Superior temporal gyrus (tissue), 1 donor: ENCODE measurements around the gene JAG2.

Source experiments
- DNase-seq: peaks from one replicate; pipeline ENCODE4 v3.0.0-alpha.2; 2016; ENCODE audit errors: extremely low spot score

The JAG2 gene

DNA sequence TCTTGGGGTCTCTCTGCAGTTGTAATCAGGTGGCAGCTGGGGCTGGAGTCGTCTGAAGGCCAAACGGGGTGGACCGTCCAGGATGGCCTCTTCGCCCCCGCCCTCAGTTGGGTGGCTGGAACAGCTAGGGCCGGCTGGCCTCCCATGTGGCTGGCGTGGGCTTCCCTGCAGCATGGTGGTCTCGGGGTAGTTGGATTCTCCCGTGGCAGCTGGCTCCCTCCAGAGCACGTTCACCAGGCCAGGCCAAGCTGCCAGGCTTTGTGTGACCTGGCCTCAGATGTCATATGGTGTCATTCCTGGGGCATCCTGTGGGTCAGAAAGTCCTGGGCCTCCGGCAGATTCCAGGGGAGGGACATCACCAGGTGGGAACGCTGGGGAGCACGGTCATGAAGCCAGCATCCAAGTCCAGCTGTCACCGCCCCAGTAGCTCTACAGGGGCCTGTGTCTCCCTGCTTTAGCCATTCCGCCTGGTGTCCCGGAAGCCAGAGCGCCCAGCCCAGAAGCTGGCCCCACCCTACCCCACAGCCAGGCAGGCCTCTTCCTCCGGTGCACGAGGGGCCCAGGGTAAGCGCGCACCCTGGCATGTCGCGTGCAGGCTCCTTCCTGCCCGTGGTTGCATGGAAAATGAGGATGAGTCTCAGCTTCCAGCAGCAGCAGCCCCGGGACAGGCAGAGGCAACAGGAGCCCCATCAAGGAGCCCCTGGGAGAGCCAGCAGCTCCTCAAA, 13.9 kb upstream of the JAG2 start:
- no peak for DNase-seq

DNA sequence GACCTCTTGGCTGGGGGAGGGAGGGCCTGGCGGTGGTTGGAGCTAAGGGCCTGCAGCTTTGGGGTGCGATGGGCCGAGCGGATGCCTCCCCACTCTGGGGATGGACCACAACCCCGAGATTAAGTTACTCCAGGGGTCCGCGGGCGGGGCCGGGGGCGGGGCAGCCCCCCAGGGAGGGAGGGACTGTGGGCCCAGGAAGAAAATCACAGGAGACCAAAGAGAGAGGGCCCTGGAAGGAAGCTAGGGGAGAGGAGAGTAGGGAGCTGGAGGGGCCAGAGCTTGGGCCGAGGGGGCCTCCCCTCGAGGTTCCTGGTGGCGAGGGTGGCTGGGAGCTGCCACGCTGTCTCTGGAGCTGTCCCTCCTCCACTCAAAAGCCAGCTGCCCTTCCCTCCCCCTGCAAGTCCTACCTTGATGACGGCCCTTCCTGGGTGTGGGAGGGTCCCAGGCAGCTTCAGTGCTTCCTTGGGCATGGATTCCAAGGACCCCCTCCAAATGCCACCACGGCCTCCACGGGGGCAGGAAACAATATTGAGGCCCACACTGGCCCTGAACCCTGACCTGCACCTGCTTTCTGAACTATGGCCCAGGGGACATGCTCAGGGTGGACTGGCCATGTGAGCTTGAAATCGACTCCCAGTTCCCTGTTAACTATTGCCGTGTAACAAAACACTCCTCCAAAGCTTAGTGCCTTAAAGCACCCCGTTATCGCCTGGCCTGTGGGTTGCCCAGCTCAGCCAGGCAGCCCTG, 13.1 kb upstream of the JAG2 start:
- DNase-seq, result no peak

DNA sequence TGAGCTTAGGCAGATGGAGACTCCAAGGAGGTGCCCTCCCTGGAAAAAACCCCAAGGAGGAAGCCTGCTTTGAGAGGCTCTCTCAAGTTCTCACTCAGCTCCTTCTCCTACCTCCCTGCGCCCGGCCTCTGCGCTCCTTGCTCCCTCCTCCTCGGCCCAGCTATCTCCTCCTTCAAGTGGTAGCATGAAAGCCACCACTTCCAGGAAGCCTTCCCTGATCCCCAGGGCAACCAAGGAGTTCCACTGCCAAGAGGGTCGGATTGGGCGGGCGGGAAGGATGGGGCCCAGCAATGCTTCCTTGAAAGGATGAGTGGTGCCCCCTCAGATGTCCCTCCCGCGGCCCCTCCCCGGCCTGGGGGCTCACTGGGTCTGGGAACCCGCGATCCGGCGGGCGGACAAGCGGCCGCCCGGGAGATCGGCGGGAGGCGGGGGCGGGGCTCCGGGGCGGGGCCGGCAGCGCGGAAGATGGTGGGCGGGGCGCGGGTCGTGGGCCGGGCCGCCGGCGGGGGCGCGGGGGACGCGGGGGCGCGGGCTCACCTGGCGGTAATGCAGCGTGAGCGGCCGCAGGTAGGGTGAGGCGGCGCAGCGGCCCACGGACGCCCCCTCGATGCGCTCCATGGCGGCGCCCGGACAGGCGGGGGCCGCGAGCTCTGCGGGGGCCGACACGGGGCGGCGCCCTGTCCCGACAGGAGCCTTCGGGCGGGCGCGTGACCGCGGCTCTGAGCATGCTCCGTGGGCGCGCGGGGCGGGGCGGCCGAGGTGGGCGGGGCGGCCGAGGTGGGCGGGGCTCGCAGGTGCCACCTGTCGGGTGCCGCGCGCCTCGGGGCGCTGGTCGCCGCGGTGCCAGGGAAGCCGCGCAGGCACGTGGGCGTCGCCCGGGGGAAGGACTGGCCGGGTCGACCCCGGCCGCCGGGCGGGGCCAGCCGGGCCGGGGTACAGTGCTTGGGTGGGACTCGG, 12.3 kb upstream of the JAG2 start, which contains the start of gene NUDT14:
NUDT14 (minus strand) TSS at position 721 of the 957 bp plus-strand sequence; CDS start at position 618, 103 bp downstream.
- DNase-seq, result no peak

DNA sequence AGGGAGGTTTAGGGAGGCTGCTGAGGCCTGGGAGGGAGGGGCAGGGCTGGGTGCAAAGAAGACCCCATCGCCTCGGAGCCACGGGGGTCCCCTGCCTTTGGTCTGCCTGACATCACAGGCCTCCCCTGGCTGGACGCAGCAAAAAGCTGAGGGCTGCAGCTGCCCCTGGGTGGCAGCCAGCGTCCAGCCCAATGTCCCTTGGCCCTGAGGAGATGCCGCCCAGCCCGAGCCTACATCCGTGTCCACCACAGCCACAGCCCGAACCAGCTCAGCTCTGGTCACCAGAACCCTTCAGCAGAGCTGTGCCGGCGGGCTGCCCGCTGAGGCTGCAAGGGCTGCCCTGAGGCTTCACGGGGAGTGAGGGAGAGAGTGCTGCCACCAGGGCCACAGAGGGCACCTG, 10.6 kb upstream of the JAG2 start:
- DNase-seq, result no peak

DNA sequence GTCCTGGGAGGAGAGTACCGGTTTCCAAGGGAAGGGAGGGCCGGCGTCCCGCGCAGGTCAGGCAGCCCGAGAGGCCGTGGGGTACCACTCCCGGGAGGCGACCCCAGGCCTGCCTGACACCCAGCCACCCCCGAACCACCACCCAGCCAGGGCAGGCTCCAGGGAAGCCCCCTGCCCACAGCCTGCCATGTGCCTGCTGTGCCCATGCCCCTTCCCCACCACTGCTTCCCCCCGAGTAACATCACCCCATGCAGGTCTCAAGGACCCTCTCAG, 10.2 kb upstream of the JAG2 start:
- no peak for DNase-seq

DNA sequence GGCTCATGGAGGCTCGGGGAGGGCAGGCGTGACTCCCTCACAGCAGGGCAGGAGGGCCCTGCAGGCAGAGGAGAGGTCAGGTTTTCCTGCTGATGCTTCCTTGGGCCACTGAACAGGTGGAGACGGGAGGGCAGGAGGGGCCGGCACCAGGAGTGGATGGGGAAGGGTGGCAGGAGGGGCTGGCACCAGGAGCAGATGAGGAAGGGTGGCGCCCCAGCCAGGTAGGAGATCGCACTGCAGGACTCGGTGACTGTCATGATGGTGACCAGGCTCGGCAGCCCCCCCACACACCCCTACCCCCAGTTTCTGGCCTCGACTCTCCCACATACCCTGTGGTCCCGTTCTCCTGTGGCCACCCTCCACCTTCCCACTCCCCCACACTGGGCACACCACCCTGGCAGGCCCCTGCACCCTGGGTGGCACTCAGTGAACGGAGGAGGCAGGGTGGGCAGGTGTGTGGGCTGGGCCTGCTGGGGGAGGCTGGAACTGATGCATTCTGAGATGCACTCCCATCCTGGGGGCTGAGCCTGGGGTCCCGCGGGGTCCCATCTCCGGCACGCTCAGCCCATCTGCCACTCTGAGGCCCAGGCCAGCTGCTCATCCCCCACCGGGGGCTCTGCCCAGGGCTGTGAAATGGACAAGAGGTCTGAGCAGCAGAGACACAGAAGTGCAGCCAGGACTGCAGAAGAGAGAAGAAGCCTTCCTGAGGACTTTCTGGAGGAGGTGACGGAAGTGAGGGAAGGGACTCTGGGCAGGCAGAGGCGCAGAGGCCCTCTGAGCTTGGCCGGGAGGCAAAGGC, 9.7 kb upstream of the JAG2 start:
- no peak for DNase-seq

DNA sequence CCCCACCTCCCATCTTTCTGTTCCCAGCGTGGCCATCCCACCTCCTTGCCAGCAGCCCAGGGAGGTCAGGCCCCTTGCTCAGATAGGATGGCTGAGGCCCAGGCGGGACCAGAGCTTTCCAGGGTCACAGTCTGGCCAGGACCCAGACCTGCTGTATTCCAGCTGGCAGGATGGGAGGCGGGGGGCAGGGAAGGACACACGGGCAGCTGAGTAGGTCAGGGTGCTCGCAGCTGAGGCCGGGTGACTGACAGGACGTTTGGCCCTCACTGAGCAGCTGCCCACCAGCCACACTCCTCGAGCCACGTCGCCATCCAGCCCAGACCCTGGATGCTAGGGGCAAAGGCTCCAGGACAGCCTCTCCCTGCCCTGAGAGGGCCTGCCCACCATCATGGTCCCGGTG, 8.5 kb upstream of the JAG2 start:
- no peak for DNase-seq

DNA sequence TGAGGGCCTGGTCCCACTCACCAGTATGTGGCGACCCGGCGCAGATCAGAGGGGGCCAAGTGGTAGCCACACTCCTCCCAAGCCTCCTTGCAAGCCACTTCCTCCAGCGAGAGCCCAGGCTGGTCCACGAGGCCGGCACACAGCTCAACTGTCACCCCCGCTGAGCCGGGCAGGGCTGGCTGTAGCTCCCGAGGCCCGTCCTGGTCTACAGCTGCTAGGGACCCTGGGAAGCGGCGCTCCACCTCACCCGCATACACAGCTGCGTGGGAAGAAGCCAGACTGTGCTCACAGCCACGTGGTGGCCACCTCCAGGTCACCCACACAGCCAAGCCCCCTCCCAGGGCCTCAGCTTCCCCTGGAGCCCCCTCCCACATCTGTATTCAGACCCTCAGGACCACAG, 7.9 kb upstream of the JAG2 start:
- no peak for DNase-seq

DNA sequence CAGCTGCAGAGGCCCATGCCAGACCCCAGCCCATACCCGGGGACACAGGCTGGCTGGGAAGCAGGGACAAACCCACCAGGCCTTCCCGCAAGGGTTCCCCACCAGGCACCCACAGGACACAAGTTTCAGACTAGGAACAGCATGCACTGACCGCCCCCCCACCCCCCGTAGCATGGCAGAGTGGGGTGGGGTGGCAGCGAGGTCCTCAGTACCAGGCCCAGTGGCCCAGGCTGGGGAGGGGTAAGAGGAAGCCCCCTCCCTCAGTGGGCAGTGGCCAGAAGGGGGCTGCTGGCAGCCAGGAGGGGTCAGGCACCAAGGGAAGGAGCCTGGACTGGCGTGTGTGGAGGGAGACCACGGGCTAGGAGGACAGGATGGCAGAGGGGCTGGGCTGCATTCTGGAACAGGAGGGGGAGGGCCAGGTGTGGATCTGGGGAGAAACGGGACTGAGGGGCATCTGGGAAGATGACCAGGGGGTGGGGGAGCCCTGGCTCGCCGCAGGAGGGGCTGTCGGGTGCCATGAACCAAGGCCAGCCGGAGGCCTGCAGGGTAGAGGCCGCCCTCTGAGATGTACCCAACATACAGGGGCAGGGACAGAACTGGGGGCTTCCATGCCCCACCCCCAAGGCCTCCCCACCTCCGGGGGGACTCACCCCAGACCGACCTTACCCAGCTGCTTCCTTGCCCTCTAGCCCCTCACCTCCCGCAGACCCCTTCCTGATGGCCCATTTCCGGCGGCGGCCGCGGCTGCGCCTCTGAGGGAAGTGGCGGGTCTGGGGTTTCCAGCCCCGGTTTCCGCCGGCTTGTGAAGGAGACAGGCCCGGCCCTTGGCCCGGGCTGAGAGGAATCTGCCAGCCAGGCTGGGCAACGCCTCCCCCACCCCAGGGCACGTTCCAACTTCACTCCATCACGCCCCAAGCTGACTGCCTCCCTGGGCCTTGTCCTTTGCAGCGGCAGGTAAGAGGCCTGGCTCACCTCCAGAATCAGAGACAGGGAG, 5.6 kb upstream of the JAG2 start:
- no peak for DNase-seq

DNA sequence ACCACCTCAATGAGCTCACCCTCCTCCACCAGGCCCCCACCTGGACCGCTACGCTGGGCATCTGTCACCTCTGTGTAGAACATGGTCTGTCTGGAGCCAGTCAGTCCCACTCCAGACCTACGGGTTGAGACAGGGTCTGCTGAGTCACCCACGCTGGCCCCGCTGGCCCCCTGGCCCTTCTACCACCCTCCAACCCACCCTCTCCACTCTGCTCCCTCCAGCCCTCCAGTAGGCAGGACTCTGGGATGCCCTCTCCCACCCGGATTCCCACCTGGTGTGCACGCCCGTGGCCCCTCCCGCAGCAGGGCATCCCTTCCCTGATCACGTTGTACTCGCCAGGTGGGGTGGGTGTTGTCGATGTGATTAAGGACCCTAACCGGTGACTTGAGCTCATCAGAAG, 4.6 kb upstream of the JAG2 start:
- DNase-seq, result no peak

DNA sequence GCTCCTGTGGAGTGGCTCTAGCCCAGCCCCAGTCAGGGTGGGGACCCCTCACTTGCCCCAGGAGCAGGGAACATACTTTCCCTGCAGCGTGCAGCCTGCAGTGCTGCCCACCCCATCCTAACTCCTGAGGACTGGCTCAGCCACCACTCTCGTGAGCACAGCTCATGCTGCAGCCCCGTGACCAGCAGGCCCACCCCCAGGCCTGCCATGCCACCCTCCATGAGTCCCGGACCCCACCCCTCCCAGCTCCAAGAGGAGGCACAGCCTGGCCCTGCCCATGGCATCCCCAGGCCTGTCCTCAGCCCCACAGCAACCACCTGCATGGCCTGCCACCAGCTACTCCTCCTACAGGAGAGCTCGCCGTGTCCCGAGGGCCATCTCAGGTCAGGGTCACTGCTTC, 3.9 kb upstream of the JAG2 start:
- DNase-seq, result no peak

DNA sequence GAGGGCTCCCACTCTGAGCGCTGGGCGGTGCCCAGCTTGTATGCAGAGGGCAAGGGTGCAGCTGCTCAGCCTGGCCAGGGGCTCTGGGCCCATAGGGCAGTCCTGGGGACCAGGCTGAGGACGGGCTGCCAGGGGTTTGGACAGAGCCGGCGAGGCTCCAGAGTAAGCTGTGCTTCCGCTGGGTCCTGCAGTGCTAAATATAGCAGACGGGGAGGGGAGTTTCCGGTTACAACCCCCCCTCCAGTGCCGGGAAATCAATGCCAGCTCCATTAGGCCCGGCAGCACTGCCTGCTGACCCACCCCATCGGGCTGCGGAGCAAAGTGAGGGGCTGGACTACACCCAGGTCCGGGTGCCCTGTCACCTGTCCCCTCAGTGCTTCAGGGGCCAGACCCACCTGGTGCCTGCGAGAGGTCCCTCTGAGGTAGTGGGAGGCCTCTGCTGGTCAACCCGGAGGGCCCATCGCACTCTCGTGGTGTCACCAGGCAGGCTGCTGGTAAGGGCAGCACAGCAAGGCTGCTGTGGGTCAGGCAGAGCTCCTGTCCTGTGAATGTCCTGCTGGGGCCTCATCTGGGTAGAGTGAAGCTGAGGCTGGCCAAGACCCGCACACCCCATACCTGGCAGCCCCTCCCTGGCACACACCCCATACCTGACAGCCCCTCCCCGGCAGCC, 2.6 kb upstream of the JAG2 start:
- DNase-seq, result no peak

DNA sequence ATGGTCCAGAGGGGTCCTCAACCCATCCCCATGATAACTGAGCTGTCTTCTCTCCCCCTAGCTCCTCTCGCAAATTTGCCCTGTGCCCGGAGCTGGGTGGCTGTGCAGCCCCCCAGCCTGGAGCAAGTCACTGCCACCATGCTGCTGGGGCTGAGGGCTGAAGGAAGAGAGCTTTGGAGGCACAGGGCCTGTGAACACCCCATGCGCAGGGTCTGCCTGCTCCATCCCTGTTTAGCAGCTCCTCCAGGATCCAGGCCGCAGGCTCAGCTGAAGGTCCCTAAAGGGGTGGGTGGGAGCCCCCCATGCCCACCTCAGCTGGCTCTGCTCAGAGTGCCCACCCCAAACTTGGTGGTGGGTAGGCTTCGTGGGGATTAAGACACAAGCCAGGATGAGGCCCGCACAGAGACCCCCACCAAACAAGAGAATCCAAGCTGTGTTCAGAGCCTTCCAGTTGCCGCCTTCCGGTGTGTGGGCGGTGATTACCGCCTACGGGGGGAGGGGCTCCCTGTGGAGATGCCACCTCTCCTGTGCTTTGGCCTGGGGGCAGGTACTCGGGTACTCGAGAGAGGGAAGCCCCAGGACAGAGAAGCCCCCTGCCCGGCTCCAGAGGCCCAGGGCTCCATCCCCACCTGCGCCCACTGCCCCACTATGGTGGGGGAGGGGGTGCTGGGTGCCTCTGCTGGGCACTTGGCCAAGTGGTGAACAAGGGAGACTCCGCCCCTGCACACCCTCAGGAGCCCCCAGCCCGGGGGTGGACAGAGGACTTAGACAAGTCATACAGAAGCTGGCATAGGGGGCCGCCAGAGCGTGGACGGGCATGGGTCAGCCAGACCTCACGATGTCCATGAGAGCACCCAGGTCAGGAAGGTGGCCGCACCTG, 1.4 kb upstream of the JAG2 start:
- no peak for DNase-seq

DNA sequence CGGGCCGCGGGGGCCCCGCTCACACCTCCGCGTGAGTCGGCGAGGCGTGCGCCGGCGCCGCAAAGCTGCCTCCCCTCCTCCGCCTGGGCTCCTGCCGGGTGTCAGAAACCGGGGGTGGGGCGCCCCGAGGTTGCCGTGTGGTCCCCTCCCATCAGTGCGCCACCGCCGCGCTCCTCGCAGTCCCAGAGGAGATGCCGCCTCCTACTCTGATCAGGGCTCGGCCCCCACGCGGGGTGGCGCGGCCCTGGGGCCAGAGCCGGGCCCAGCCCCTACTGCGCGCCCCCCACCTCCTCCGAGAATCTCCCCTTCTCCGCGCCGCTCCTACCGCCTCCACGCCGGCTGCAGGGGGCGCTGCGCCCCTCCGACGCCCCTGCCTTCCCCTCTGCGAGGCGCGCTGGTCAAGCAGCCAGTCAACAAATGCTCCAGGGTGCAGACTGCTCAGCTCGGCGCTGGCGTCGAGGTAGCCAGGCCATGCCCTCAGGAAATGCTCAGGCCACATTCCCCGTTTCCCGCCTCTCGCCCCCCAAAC, 467 bp upstream of the JAG2 start:
- no peak for DNase-seq

DNA sequence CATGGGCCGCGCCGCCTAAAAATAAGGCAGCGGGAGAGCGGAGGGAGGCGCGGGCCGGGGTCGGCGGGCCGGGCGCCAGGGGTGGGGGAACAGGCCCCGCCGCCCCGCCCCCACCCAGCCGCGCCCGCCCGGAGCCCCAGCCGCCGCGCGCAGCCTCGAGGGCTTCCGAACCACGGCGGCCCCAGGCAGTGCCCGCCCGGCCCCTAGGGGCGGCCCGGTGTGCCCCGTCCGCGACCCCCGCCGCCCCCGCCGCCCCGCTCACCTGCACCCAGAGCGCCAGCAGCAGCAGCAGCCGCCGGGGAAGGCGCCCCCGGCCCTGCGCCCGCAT, 519 bp downstream of the JAG2 start:
- no peak for DNase-seq

DNA sequence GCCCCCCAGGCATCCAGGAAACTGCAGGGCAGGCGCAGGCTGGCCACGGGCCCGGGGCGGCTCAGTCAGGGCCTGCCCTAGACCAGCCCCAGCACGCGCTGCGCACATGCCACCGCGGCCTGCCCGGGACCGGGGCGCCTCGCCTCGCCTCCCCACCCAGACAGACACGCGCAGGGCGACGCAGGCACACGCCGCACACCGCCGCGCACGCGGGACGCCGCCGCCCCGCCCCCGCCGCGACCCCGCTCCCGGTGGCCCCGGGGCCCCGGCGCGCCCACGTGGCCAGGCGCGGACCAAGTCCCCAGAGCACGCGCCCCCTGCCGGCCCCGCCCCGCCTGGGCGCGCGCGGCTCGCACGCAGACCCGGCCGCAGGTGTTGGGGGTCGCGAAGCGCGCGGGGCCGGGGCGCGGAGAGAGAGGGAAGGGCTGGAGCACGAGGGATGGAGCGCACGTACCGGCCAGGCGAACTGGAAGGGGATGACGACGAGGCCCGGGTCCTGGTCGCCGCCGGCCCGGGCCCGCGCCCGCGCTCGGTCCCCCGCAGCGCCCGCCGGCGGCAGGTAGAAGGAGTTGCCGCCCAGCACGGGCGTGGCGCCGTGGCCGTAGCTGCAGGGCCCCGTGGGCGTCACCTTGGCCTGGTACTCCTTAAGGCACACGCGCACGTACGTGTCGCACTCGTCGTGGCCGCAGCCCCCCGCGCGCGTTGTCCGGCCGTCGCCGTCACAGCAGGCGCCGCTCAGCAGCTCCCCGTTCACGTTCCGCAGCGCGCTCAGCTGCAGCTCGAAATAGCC, 1.1 kb downstream of the JAG2 start:
- DNase-seq, result no peak

DNA sequence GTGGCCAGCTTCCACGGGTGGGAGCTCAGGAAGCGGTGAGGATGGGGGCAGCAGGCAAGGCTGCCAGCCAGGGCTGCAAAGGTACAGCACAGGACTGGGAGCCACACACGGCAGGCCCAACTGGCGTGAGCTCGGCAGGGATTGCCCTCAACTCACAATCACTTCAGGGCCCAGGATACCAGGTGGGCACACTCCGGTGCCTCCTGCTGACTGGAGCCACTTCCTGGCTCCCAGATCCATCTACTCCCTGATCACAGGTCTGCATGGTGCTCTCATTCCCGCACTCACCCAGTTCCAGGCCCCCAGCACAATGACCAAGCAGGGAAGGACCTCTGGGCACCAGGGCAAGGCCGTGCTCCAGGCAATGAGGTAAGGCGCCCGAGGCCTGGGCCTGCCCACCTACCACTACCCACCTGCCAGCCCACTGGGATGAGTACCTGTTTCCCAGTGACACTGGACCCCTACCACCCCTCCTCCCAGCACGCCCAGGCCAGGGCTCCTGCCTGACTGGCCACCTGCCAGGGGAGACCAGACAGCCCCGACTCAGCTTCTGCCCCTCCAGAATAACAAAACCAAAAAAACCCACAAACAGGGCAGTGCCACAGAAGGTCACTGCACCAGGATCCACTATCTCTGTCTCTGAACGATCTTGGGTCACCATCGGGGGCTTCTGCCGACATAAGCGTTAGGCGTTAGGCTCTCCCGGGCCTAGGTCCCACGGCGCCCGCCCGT, 1.8 kb downstream of the JAG2 start:
- no peak for DNase-seq
